ENCODE data around the gene SUPT4H1.

DNA sequence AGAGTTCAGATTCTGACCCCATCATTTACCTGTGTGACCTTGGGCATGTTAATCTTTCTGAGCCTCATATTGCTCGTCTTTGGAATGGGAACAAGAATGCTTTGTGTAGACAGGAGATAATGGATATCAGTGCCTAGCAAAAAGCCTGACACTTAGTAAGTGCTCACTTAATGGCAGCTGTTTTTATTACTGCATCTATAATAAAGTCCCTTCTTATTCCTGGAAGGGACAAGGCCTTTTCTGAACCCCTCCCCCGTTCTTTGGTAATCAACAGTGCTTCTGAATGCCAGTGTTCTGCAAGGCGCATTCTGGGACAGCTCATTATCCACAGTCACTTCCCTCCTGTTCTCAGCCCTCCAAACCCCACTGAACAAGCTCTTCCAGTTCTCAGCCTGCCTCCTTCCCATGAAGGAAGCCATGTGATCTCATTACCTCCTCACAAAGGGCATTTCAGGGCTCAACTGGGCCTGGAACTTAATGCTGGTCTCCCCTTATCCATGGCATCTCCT is 25.1 kb upstream of the SUPT4H1 start:
- no peak for TF ChIP-seq YY1 (IDR thresholded peaks at IDR 0.05; ENCODE audit: insufficient read depth, insufficient read length)
- no peak for TF ChIP-seq ZNF274 (IDR thresholded peaks at IDR 0.05; ENCODE audit: low read depth, low read length)
- no peak for TF ChIP-seq SUZ12 (IDR thresholded peaks at IDR 0.05; ENCODE audit: extremely low read depth, insufficient read depth, insufficient read length)
